ENCODE results near the gene EFCAB11. TPM values are rescaled to one million over a fixed set of nuclear protein-coding genes. Genes with fewer than 3 reads are reported as not detected.

The EFCAB11 gene
- total RNA-seq, 1 experiment from 2014 or later = 18.1 TPM

DNA sequence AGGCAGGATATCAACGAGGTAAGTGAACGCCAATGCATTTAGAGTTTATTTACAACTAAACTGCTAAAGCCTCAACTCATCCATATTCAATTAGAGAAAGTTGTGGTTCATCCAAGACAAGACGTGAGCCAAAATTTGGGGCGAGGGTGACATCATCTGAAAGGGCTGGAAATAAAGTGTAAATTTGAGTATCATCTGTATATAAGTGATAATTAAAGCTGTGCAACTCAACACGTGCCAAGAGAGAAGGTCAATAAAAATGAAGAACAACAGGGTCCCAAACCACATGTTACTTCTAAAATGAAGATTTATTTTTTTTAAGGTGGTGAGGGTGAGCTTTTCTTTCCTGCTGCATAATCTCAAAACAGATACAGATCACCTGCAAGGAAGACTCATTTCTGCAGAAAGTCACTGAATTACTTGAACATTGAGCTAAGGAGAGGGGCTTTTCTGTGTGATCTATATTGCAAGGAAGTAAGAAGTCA is 203.6 kb downstream of the EFCAB11 start:
- no peak overlapping the region for H3K27ac ChIP-seq (ENCODE audit: low read depth, low read length)
- no peaks in the 10 kb centered on the region for H3K36me3 ChIP-seq (ENCODE audit: control insufficient read depth in 1 of 2, insufficient read depth in 2 of 2, low read length in 2 of 2)
- H3K4me3 ChIP-seq (replicated peaks in 1 of 2; ENCODE audit: low read depth in 1 of 2, low read length in 2 of 2) = no peak overlapping the region
- DNase-seq (ENCODE audit: low read depth, low spot score) (no peak), ATAC-seq (no peak)
- ChIA-PET CTCF (no interaction called here), RAD21 (ENCODE audit: low non-redundant PET in 1 of 2, low total read pairs in 2 of 2, uncharacterized antibody in 2 of 2, unreplicated experiment in 2 of 2) (no interaction called here), POLR2A (no interaction called here)
- TF ChIP-seq SIN3A (IDR thresholded peaks at IDR 0.05; ENCODE audit: low read depth) = no peak
- TF ChIP-seq CEBPB (IDR thresholded peaks at IDR 0.05; ENCODE audit: low read depth) = no peak
- TF ChIP-seq, protein P1, sequence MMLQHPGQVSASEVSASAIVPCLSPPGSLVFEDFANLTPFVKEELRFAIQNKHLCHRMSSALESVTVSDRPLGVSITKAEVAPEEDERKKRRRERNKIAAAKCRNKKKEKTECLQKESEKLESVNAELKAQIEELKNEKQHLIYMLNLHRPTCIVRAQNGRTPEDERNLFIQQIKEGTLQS (IDR thresholded peaks at IDR 0.05) = no peak
- TF ChIP-seq, protein P2, sequence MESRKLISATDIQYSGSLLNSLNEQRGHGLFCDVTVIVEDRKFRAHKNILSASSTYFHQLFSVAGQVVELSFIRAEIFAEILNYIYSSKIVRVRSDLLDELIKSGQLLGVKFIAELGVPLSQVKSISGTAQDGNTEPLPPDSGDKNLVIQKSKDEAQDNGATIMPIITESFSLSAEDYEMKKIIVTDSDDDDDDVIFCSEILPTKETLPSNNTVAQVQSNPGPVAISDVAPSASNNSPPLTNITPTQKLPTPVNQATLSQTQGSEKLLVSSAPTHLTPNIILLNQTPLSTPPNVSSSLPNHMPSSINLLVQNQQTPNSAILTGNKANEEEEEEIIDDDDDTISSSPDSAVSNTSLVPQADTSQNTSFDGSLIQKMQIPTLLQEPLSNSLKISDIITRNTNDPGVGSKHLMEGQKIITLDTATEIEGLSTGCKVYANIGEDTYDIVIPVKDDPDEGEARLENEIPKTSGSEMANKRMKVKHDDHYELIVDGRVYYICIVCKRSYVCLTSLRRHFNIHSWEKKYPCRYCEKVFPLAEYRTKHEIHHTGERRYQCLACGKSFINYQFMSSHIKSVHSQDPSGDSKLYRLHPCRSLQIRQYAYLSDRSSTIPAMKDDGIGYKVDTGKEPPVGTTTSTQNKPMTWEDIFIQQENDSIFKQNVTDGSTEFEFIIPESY (IDR thresholded peaks at IDR 0.05; ENCODE audit: extremely low read depth, insufficient replicate concordance, low read length) = no peak
- no peak for TF ChIP-seq CBX3 (IDR thresholded peaks at IDR 0.05; ENCODE audit: low read depth)
- no peak for TF ChIP-seq POLR2AphosphoS5 (IDR thresholded peaks at IDR 0.05; ENCODE audit: low read depth, low read length)
- TF ChIP-seq JUND (IDR thresholded peaks at IDR 0.05) = no peak
- TF ChIP-seq ZFX (IDR thresholded peaks at IDR 0.05) = no peak
- H3K9ac ChIP-seq (ENCODE audit: low read length) = no peak overlapping the region
- H3K4me1 ChIP-seq (ENCODE audit: control insufficient read depth in 1 of 2, insufficient read depth in 2 of 2, low read length in 2 of 2) = no peaks in the 10 kb centered on the region
- no peaks in the 10 kb centered on the region for H3K27me3 ChIP-seq (ENCODE audit: insufficient read depth, low read length)
- H3K79me2 ChIP-seq (ENCODE audit: insufficient read depth, low read length) = no peaks in the 10 kb centered on the region
- H3K4me2 ChIP-seq (ENCODE audit: low read length) = no peak overlapping the region
- no peaks in the 10 kb centered on the region for H3K9me3 ChIP-seq (ENCODE audit: control insufficient read depth in 1 of 2, insufficient read depth in 1 of 2, low read depth in 1 of 2, low read length in 2 of 2)
- BruUV-seq (replicated peaks) = no TSS peak
- no peaks in the 10 kb centered on the region for H4K20me1 ChIP-seq (ENCODE audit: insufficient read depth)
- no peak overlapping the region for H2AFZ ChIP-seq (ENCODE audit: low read depth, low read length, poor library complexity, severe bottlenecking)
- H3K9me2 ChIP-seq (ENCODE audit: insufficient read depth) = no peaks in the 10 kb centered on the region
- intact Hi-C loops (cut with micrococcal nuclease) = no loop called here

DNA sequence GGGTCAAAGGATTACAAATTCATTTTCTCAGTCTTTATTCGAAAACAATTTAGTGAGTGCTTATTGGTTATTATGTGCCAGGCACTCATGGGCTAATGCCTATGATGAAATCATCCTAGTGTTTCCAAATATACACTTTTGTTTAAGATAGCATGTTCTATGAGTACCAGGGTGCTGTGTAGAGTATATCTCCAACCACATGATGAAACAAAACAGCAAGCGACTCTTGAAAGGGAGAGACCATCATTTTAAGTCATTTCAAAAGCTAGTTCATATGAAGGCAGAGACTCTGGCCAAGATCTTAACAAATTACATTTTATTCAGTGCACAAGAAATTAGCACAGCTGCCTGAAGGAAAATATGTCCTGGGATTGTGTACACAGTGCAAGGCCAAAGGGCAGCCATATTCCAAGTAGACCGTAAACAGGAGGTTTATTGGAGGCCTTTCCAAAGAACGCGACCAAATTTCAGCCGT is 204.2 kb downstream of the EFCAB11 start:
- BruUV-seq (replicated peaks) = no TSS peak
- Histone ChIP-seq H3K27ac (ENCODE audit: low read depth, low read length) (no peak overlapping the region), H3K79me2 (ENCODE audit: insufficient read depth, low read length) (no peaks in the 10 kb centered on the region), H2AFZ (ENCODE audit: low read depth, low read length, poor library complexity, severe bottlenecking) (no peak overlapping the region), H3K4me3 (replicated peaks in 1 of 2; ENCODE audit: low read depth in 1 of 2, low read length in 2 of 2) (no peak overlapping the region), H3K9me2 (ENCODE audit: insufficient read depth) (no peaks in the 10 kb centered on the region), H3K4me1 (ENCODE audit: control insufficient read depth in 1 of 2, insufficient read depth in 2 of 2, low read length in 2 of 2) (no peaks in the 10 kb centered on the region), H3K27me3 (ENCODE audit: insufficient read depth, low read length) (no peaks in the 10 kb centered on the region), H3K9ac (ENCODE audit: low read length) (no peak overlapping the region), H3K4me2 (ENCODE audit: low read length) (no peak overlapping the region), H3K9me3 (ENCODE audit: control insufficient read depth in 1 of 2, insufficient read depth in 1 of 2, low read depth in 1 of 2, low read length in 2 of 2) (no peaks in the 10 kb centered on the region), H4K20me1 (ENCODE audit: insufficient read depth) (no peaks in the 10 kb centered on the region), H3K36me3 (ENCODE audit: control insufficient read depth in 1 of 2, insufficient read depth in 2 of 2, low read length in 2 of 2) (no peaks in the 10 kb centered on the region)
- RAD21 ChIA-PET (ENCODE audit: low non-redundant PET in 1 of 2, low total read pairs in 2 of 2, uncharacterized antibody in 2 of 2, unreplicated experiment in 2 of 2) = no interaction called here
- DNase-seq (ENCODE audit: low read depth, low spot score) (no peak), ATAC-seq (no peak)
- POLR2A ChIA-PET = no interaction called here
- CTCF ChIA-PET = no interaction called here
- intact Hi-C loops (cut with micrococcal nuclease) = no loop called here
- TF ChIP-seq RAD21 (IDR thresholded peaks at IDR 0.05; ENCODE audit: low read depth) (no peak), TCF7L2 (IDR thresholded peaks at IDR 0.05; ENCODE audit: borderline replicate concordance, extremely low read depth, insufficient read depth, insufficient read length) (no peak), POLR2AphosphoS5 (IDR thresholded peaks at IDR 0.05; ENCODE audit: low read depth, low read length) (no peak), ELF1 (IDR thresholded peaks at IDR 0.05; ENCODE audit: borderline replicate concordance, low read depth) (no peak), EGR1 (IDR thresholded peaks at IDR 0.05; ENCODE audit: low read depth) (no peak)
- TF ChIP-seq, protein P3, sequence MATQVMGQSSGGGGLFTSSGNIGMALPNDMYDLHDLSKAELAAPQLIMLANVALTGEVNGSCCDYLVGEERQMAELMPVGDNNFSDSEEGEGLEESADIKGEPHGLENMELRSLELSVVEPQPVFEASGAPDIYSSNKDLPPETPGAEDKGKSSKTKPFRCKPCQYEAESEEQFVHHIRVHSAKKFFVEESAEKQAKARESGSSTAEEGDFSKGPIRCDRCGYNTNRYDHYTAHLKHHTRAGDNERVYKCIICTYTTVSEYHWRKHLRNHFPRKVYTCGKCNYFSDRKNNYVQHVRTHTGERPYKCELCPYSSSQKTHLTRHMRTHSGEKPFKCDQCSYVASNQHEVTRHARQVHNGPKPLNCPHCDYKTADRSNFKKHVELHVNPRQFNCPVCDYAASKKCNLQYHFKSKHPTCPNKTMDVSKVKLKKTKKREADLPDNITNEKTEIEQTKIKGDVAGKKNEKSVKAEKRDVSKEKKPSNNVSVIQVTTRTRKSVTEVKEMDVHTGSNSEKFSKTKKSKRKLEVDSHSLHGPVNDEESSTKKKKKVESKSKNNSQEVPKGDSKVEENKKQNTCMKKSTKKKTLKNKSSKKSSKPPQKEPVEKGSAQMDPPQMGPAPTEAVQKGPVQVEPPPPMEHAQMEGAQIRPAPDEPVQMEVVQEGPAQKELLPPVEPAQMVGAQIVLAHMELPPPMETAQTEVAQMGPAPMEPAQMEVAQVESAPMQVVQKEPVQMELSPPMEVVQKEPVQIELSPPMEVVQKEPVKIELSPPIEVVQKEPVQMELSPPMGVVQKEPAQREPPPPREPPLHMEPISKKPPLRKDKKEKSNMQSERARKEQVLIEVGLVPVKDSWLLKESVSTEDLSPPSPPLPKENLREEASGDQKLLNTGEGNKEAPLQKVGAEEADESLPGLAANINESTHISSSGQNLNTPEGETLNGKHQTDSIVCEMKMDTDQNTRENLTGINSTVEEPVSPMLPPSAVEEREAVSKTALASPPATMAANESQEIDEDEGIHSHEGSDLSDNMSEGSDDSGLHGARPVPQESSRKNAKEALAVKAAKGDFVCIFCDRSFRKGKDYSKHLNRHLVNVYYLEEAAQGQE (IDR thresholded peaks at IDR 0.05; ENCODE audit: low read depth) = no peak
- TF ChIP-seq, protein P2 (IDR thresholded peaks at IDR 0.05; ENCODE audit: extremely low read depth, insufficient replicate concordance, low read length) = no peak
